ENCODE data around the gene DUSP14. TPM values are rescaled to one million over a fixed set of nuclear protein-coding genes. Genes with fewer than 3 reads are reported as not detected.
"Not testable (repeated sequence)": the region's sequence is repeated elsewhere in the genome, so short reads cannot be mapped to it uniquely, and the experiment has no call there.

The DUSP14 gene
- total RNA-seq, 2 donors from 2014 or later = 13.5 to 15.6 TPM

- intact Hi-C loops (cut with DNase I) = no loop called here
- no peak for DNase-seq (ENCODE audit: low spot score)
These were observed 17.4 kb downstream of the DUSP14 start for GRCh38 chr17:37507111-37507510.

GRCh38 chr17:37510056-37510455 lies 20.4 kb downstream of the DUSP14 start:
- DNase-seq (ENCODE audit: low spot score) = no peak
- intact Hi-C loops (cut with DNase I) = no loop called here

DNA sequence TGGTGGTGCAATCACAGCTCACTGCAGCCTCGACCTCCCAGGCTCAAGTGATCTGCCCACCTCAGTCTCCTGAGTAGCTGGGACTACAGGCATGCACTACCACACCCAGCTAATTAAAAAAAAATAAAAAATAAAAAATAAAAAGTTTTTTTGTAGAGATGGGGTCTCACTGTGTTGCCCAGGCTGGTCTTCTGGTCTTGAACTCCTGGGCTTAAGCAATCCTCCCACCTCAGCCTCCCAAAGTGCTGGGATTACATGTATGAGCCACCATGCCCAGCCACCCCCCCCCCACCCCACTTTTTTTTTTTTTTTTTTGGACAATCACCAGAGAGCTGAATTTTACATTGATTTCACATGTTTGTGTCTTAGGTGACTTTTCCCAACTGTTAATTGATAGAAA lies 22.0 kb downstream of the DUSP14 start:
- intact Hi-C loops (cut with DNase I) = not testable (repeated sequence)

GRCh38 chr17:37512442-37513068 lies 22.9 kb downstream of the DUSP14 start:
- intact Hi-C loops (cut with DNase I) = no loop called here
- no peak for DNase-seq (ENCODE audit: low spot score)

More for the DNA sequence above, 22.0 kb downstream of the DUSP14 start:
- DNase-seq (ENCODE audit: low spot score) = not testable (repeated sequence)

DNA sequence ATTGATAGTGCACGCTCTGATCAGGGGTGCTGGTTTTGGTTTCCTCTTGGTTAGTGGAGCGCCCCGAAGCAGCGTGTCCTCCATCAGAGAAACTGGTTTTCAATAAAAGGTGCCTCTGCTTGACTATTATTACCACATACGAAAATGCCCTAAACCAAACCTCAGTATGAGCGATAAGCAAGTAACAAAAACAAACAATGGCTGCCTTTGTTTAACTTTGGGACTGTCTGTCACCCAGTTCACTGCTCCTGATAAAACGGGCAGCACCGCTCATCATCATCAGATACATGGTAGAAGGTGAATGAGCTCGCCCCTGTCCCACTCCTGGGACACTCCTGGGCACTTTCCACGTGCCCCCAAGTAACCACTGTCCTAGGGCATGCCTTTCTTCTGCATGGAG lies 24.0 kb downstream of the DUSP14 start:
- intact Hi-C loops (cut with DNase I) = no loop called here

GRCh38 chr17:37516127-37516571 lies 26.5 kb downstream of the DUSP14 start:
- DNase-seq (ENCODE audit: low spot score) = no peak
- intact Hi-C loops (cut with DNase I) = no loop called here

More for the DNA sequence above, 24.0 kb downstream of the DUSP14 start:
- no peak for DNase-seq (ENCODE audit: low spot score)

DNA sequence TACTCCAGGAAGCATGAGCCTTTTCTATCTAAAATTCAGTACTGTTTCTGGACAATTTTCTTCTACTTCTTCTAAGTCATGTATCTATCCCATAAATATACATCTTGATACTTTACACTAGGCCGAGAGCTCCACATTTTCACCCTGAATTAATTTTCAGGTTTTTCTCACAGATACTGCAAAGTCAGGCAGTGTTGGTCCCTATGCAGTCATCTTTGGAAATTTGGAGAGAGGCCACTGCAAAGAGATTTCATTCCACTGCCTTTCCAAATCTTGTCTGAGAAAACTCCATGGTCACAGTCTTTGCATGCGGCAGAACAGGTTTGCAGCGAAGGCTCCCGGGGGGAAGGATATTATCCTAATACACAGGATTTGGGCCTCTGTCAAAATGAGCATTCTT lies 28.2 kb downstream of the DUSP14 start:
- DNase-seq (ENCODE audit: low spot score) = no peak
- intact Hi-C loops (cut with DNase I) = no loop called here

DNA sequence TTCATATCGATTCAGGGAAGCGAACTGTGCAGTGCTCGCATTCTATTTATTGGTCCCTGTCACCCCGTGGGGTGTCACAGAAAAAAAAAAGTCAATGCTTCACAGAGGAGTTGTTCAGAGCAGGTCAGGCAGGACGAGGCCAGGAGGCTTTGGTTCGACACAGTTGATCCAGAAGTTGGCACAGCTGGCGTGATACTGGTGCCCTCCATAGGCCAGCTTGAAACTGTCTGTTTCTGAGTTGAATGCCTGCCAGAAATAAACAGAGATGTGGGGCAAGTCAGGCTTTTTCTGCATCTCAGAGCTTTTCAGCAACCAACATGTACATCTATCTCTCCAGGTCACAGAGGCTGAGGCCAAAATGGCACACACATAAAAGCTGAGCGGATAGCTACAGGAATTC lies 29.1 kb downstream of the DUSP14 start:
- DNase-seq (ENCODE audit: low spot score) = no peak
- intact Hi-C loops (cut with DNase I) = no loop called here

DNA sequence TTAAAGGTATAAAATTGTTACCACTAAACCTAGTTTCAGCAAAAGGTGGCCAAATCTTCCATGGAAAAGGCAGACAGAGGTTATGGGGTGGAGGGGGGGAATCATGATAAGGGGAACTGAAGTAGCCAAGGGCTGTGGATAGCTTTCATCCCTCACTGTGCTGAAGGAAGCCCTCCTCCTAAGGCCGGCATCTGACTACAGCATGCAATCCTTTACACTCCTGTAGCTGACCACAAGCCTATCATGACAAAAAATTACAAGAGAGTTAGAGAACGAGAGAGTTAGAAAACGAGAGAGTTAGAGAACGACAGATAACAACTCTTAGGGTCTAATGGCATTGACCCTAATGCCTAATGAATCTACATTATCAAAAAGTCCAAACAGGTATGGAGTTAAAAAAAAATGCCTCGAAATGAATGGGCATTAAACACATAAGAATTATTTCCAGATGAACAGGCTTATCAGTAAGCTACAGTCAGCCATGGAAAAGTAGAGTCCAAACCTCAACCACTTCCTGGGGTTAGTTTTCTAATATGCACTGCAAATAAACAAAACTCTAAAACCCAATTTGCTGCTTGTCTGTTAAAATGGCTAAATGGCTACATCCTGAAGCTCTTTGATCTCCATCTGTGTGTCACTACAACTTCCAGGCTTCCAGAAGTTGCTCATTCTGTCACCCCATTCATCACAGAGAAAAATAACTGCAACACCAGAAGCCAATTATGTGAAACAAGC lies 29.7 kb downstream of the DUSP14 start:
- intact Hi-C loops (cut with DNase I) = no loop called here

DNA sequence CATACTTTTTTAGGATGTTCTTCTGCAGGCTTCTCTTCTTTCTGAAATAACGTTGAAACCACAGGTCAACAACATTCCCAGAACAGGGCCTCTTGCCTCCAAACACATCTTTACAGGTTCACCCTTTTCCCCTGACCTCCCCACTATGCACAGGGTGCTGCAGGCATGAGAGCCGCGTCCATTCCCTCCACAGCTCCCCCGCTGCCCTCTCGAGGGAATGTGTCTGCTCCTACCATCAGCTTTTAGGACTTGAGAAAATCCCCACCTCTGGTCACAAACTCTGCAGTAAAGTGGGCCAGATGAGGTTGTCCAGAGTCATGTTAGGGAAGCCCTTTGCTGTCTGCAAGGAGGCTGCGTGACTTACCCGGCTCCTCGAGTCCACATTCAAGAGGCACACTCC lies 30.5 kb downstream of the DUSP14 start:
- DNase-seq (ENCODE audit: low spot score) = no peak
- intact Hi-C loops (cut with DNase I) = no loop called here

More for the DNA sequence above, 29.7 kb downstream of the DUSP14 start:
- no peak for DNase-seq (ENCODE audit: low spot score)

- intact Hi-C loops (cut with DNase I) = no loop called here
- no peak for DNase-seq (ENCODE audit: low spot score)
These were observed 32.1 kb downstream of the DUSP14 start for GRCh38 chr17:37521821-37522220.

DNA sequence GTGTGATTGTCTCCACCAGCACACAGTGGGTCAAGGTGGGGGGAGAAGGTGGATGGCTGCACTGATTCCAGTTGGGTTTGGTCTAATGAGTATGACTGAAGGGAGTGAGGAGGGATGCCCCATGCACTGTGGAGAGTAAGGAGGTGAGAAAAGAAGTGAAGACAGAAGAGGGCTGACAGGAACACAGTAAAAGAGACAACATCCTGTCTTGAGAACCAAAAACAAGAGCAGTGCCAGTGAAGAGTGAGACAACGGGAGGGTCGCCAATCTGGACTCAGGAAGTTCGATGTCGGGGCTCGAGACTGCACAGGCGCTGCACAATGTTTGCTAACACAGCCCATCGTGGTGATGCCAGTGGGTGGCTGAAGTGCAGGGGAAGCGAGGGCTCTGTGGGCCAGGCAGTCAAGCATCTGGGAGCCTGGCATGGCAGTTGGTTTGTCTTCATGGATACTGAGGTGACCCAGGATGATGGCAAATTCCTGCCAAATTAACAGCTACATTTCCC lies 34.1 kb downstream of the DUSP14 start:
- DNase-seq (ENCODE audit: low spot score) = no peak
- intact Hi-C loops (cut with DNase I) = no loop called here

- no peak for DNase-seq (ENCODE audit: low spot score)
- intact Hi-C loops (cut with DNase I) = no loop called here
These were observed 37.7 kb downstream of the DUSP14 start for GRCh38 chr17:37527249-37527851.

DNA sequence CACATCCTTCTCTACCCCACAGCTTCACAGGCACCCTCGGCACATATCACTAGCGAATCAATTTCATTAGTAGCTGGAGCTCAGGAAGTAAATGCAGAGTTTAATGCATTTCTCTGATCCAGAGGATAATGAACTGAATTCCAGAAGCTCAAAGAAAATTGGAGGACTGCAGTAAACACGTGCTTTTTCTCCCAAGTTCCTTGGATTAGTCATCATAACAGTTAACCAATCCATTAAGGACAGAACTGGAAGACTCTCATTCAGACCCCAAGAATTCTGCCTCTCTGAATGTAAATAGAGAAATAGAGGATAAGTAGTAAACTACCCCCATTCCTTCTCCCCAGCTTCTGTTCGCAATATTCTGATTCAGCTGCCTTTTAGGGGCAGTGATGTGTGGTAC lies 40.7 kb downstream of the DUSP14 start:
- DNase-seq (ENCODE audit: low spot score) = no peak
- intact Hi-C loops (cut with DNase I) = no loop called here

DNA sequence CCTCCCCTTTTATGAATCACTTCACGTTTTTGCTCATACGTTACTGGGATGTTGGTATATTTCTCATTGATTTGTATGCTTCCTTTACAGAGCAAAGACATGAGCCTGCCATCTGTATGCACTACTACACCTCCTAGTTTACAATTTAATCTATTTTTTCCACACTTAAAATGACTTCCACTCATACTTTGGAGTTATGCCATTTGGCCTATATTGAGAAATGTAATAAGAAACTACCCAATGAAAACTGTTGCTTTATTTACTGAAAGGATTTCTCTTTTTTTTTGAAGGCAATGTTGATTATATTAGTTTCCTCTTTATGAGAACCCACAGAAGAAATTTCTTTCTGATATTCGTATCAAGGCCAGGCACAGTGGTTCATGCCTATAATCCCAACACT lies 43.1 kb downstream of the DUSP14 start:
- intact Hi-C loops (cut with DNase I) = no loop called here

GRCh38 chr17:37535906-37536305 lies 46.2 kb downstream of the DUSP14 start:
- intact Hi-C loops (cut with DNase I) = no loop called here
- no peak for DNase-seq (ENCODE audit: low spot score)

More for the DNA sequence above, 43.1 kb downstream of the DUSP14 start:
- DNase-seq (ENCODE audit: low spot score) = no peak

DNA sequence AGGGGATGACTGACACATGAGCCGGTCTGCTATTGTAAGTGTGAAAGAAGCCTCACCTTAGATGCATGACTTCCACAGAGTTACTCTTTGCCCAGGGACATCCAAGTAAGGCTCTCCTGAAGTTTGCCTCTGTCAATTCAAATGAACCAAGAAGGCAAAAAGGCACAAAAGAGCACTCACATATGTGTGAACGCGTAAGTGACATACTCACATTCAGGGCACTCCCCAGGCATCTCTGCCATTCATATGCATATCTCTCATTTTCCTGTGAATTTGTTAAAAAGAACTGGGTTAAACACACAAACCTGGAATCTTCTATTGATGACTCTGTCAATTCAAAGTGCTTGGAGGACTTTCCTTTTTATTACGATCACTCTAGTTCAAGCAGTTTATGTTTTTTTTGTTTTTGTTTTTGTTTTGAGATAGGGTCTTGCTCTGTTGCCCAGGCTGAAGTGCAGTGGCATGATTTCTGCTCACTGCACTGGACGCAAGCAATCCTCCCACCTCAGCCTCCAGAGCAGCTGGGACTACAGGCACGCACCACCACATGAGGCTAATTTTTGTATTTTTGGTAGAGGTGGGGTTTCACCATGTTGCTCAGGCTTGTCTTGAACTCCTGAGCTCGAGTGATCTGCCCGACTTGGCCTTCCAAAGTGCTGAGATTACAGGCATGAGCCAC lies 49.4 kb downstream of the DUSP14 start:
- intact Hi-C loops (cut with DNase I) = no loop called here
- no peak for DNase-seq (ENCODE audit: low spot score)

DNA sequence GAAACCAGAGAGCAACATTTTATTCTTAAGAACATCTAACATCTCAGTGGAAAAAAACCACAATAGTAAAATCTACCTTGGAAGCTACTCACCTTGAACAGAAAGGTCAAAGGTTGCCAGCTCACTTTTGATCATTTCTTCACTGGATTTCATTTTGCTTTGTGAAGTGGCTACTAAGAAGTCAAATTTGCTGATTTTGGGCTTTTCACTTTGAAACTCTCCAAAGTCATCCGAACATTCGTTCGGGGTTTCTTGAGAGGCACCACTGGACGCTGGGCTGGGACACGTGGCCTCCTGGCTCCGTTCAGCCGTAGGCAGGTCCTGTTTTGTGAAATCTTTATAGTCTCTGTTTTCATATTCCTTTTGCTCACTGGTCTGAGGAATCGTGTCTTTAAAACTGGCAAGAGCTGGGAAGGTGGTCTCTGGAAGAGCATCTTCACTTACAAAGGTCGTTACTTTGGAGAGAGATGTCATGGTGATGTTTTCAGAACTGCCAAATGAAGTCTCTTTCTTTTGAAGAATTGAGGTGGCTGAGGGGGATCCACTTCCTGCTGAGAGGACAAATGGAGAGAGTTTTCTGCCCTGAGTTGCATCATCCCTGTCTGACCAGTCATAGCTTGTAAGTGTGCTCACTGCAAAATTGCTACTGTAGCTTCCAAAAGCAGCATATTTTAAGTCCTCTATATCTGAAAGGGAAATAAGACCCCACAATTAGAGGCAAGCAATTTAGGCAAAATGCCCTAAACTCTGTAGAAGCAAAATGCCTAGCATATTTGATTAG lies 52.4 kb downstream of the DUSP14 start:
- intact Hi-C loops (cut with DNase I) = loop anchor here in 1 of 2 donors (5.0 kb wide), 1 partner anchor 495 kb away; no protein-coding TSS in a partner anchor
- DNase-seq (ENCODE audit: low spot score) = no peak

DNA sequence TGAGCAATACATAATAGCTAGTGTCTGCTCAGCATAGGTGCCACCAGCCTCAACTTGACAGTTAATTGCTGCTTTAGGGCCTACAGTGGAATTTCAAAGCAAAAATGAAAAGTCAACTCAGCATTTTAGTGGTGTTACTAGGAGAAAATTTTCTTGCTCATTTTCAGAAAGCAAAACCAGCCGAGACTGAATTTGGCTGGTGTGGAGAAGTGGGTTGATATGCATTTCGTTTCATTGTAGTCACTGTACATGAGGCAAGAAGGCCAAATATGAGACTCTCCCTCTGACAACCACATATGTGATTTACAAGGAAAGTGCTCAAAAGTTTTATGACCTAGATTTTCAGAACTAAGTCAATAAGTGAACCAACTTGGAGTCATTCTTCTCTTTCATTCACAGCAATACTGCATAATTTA lies 54.0 kb downstream of the DUSP14 start:
- DNase-seq (ENCODE audit: low spot score) = no peak
- intact Hi-C loops (cut with DNase I) = loop anchor here in 1 of 2 donors (5.0 kb wide), 1 partner anchor 496 kb away; no protein-coding TSS in a partner anchor

All from posterior vena cava (tissue), 2 donors.